Measurements from ENCODE around the gene LDB3. TPM values are rescaled to one million over a fixed set of nuclear protein-coding genes. Genes with fewer than 3 reads are reported as not detected.

Gene LDB3
- total and polyA plus RNA-seq, 2 donors = 7.1 to 8.2 TPM

DNA sequence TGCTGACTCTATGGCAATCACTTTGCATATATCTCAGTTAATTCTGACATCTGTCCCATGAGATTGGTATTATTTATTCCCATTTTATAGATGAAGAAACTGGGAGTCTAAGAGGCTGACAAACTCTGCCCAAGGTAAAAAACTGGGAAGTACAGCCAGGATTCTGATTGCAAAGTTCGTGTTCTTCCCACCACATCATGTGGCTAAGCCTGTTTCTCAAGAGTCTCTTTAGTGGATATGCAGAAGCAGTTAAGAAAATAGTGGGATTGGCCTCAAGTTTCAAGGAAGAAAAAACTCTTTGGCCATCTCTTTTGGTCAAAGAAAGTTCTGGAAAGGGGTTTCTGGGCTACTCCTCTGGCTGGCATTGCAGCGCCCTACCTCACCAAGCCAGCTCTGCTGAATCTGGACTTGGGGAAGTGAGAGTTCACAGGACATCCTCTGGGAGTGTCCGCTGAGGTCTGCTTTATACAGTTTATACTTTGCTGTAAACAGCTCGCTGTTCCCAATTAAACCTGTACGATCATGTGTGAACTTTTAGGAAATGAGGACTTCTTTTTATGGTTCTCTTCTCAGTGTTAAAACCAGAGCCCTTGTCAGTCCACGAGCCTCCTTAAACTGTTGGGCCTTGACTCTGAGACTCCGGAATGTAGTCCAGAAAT, 75.9 kb downstream of the LDB3 start:
- DNase-seq (ENCODE audit: extremely low spot score) = no peak
- Histone ChIP-seq H3K4me1 (ENCODE audit: insufficient read depth) (no peaks in the 10 kb centered on the region), H3K4me3 (ENCODE audit: low read depth, low read length) (no peak overlapping the region), H3K36me3 (ENCODE audit: insufficient read depth) (no peaks in the 10 kb centered on the region), H3K27ac (ENCODE audit: low read depth) (no peak overlapping the region)
- WGBS = 45% methylated on average over 7 of the region's 7 CpGs

DNA sequence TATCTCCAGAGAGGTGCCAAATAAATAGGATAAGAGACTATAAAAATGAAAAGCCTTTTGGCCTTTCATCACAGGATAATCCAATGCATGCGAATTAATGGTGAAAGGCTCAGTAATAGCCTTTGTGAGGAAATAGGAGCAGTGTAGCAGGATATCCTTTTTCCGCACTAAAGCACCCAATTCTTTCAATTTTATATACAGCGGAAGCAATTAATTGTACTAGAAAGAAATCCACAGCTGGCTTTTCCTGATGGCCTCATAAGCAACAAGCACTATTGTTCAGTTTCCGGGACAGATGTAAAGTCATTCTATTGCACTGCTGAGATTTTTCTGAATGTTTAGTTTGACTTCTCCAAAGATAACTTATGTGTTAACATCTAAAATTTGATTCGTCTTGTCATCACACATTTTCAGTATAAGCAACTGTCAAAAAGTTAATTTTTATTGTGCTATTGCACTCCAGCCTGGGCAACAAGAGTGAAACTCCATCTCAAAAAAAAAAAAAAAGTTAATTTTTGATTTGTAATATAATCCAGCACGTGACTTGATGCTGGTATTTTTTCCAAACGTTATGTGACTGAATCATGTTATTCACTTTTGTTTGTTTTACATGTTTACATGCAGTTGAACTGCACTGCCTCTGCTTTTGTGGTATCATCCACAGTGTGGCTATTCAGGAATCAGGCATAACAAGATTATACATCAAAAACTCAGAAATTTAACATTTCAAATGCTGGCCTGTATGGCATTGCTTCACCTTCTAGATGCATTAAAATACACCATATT, 79.7 kb downstream of the LDB3 start:
- Histone ChIP-seq H3K36me3 (ENCODE audit: insufficient read depth) (no peaks in the 10 kb centered on the region), H3K27ac (ENCODE audit: low read depth) (no peak overlapping the region), H3K4me1 (ENCODE audit: insufficient read depth) (no peaks in the 10 kb centered on the region), H3K4me3 (ENCODE audit: low read depth, low read length) (no peak overlapping the region)
- no peak for DNase-seq (ENCODE audit: extremely low spot score)
- WGBS = 41% methylated on average over 7 of the region's 7 CpGs

DNA sequence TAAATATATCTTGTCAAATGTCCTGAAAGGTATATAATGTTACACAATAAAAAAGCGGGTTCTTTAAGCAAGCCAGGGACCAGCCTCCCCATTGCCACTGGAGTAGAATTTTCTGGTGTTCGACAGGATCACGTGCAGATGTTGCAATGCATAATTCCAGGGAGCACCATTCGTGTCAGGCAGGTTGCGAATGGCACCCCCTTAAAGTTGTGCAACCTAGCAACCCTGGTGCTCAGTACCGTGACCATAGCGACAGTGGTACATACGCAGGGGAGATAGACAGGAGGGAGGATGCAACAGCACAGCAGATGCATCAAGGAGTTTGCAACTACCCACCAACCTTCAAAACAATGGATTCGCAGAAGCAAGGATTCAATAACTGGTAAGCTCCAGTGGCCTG, 81.5 kb downstream of the LDB3 start:
- 94% methylated on average over 9 of the region's 9 CpGs for WGBS
- Histone ChIP-seq H3K4me1 (ENCODE audit: insufficient read depth) (no peaks in the 10 kb centered on the region), H3K4me3 (ENCODE audit: low read depth, low read length) (no peak overlapping the region), H3K27ac (ENCODE audit: low read depth) (no peak overlapping the region), H3K36me3 (ENCODE audit: insufficient read depth) (no peaks in the 10 kb centered on the region)
- DNase-seq (ENCODE audit: extremely low spot score) = no peak

DNA sequence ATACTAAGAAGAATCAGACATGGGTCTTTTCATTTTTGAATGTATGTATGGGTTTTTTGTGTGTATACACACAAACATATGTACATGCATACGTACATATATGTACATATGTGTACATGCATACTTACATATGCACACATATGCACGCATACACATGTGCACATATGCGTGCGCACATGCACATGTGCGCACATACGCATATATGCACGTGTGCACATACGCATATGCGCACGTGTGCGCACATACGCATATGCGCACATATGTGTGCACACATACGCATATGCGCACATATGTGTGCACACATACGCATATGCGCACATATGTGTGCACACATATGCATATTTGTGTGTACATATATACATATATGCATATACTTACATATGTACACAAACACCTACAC, 83.2 kb downstream of the LDB3 start:
- DNase-seq (ENCODE audit: extremely low spot score) = no peak
- no peak overlapping the region for H3K4me3 ChIP-seq (ENCODE audit: low read depth, low read length)
- H3K4me1 ChIP-seq (ENCODE audit: insufficient read depth) = no peaks in the 10 kb centered on the region
- 98% methylated on average over 17 of the region's 17 CpGs for WGBS
- H3K27ac ChIP-seq (ENCODE audit: low read depth) = no peak overlapping the region
- no peaks in the 10 kb centered on the region for H3K36me3 ChIP-seq (ENCODE audit: insufficient read depth)

DNA sequence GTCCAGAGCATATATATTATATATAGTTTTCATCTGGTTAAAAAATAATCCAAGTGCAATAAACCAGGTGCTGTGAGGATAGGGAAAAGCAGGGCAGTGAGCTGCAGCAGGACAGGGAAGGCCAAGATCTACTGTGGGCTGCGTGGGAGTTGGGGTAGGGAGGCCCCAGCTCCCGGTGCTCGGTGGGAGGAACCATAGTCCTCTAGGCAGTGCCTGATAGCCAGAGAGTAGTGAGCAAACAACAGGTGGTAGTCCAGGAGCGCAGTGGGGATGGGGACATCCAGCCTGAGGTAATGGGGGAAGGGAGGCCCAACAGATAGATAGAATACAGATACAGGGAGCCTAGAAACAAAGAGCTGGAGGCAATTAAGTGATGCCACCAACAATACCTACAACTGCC, 84.0 kb downstream of the LDB3 start:
- DNase-seq (ENCODE audit: extremely low spot score) = no peak
- Histone ChIP-seq H3K27ac (ENCODE audit: low read depth) (no peak overlapping the region), H3K4me3 (ENCODE audit: low read depth, low read length) (no peak overlapping the region), H3K4me1 (ENCODE audit: insufficient read depth) (no peaks in the 10 kb centered on the region), H3K36me3 (ENCODE audit: insufficient read depth) (no peaks in the 10 kb centered on the region)
- 85% methylated on average over 4 of the region's 4 CpGs for WGBS

DNA sequence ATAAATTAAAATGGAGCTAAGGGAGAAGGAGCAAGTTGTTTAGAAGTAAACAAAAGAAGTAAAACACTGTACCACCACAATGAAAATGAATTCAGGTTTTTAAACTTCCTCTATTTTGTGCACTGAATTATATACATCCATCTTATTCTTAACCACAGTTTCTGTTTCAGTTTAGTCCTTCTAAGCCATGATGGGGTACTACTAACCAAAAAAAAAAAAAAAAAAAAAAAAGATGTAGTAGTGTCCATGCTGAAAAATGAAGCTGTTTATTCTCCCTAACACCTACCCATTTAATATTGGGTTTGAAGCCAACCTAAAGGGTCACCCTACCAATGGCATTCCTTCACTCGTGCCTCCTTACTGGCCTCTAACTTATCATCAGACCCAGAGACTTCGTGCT, 84.7 kb downstream of the LDB3 start:
- H3K36me3 ChIP-seq (ENCODE audit: insufficient read depth) = no peaks in the 10 kb centered on the region
- H3K4me3 ChIP-seq (ENCODE audit: low read depth, low read length) = no peak overlapping the region
- no peak for DNase-seq (ENCODE audit: extremely low spot score)
- H3K4me1 ChIP-seq (ENCODE audit: insufficient read depth) = no peaks in the 10 kb centered on the region
- WGBS = 75% methylated on average over 2 of the region's 2 CpGs
- H3K27ac ChIP-seq (ENCODE audit: low read depth) = no peak overlapping the region

DNA sequence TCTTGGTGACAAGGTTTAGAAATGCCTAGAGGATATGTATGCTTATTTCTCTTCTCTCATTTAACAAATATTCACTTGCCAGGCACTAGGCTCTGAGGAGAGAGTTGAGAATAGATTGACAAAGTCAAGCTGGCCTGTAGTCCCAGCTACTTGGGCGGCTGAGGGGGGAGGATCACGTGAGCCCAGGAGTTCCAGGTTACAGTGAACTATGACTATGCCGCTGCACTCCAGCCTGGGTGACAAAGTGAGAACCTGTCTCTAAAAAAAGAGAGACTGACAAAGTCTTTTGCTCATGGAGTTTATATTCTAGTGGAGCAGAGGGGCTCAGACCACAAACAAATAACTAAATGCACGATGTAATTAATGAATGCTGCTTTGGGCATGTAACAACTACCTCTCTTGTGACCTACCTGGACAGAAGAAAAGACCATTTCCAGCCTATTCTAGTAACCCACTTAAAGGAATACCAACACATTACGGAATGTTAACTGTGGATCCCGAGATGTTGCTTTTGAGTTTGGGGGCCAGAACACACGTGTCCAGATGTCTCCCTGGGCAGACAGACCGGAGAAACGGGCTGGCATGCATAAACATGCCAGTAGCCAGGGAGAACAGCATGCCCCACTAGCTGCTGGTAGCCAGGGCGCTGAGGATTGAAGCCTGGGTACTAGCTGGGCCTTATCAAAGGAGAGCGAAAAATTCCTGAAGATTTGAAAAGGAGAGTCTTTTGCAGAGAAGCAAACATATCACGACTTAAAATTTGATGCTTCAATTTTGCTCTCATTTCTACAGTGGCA, 85.5 kb downstream of the LDB3 start:
- no peak overlapping the region for H3K27ac ChIP-seq (ENCODE audit: low read depth)
- H3K36me3 ChIP-seq (ENCODE audit: insufficient read depth) = no peaks in the 10 kb centered on the region
- no peaks in the 10 kb centered on the region for H3K4me1 ChIP-seq (ENCODE audit: insufficient read depth)
- no peak overlapping the region for H3K4me3 ChIP-seq (ENCODE audit: low read depth, low read length)
- no peak for DNase-seq (ENCODE audit: extremely low spot score)
- 72% methylated on average over 12 of the region's 12 CpGs for WGBS

DNA sequence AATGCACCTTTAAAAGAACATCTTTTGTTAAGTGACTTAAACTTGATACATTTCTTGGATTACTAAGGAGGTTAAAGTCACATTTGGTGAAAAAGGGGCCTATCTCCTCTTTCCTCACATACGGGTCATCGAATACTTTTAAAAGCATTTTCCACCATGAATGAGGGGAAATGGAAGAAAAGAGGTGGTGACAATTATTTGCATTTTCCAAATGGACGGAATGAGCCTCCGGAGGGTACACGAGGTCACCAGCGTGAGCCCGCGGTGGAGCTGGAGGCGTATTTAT, 87.1 kb downstream of the LDB3 start:
- Histone ChIP-seq H3K4me3 (ENCODE audit: low read depth, low read length) (peak overlapping the region; percentile 71), H3K4me1 (ENCODE audit: insufficient read depth) (no peaks in the 10 kb centered on the region), H3K36me3 (ENCODE audit: insufficient read depth) (no peaks in the 10 kb centered on the region), H3K27ac (ENCODE audit: low read depth) (peak overlapping the region; percentile 94)
- no peak for DNase-seq (ENCODE audit: extremely low spot score)
- WGBS = 3% methylated on average over 9 of the region's 9 CpGs

DNA sequence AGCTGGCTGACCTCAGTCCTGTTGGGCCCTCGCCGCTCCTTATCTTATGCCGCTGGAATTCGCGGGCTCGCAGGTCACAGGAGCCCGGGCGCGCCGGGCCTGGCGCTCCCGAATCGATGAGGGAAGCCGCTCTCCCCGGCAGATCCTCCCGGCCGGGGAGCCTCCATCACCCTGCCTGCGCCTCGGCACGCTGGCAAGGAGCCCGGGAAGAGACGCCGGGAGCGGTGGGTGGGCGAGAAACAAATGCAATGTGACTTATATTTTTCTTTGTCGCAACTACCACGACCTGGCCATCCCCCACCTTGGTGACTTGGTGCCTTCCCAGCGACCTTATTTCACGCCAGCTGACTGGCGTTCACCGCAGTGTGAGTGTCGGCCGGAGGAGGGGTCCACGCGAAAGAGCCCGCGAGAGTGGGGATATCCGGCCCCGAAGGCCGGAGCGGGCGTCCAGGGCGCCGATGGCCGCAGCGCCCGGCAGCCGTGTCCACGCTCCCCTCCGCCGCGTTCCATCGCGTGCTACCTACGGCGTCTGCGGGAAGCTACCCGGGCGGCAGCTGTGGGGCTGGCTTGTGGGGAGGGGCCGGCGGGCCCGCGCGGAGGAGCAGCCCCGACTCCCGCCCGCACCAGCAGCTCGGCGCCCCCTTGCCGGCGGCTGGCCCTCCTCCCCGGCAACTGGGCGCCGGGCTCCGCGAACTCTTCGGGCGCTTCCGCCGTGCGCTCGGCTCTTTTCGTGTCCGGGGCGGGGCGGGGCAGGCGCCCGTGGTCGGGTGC, 87.6 kb downstream of the LDB3 start:
- Histone ChIP-seq H3K4me1 (ENCODE audit: insufficient read depth) (no peaks in the 10 kb centered on the region), H3K4me3 (ENCODE audit: low read depth, low read length) (peak overlapping the region; percentile 71), H3K36me3 (ENCODE audit: insufficient read depth) (no peaks in the 10 kb centered on the region), H3K27ac (ENCODE audit: low read depth) (peak overlapping the region; percentile 94)
- under 1% methylated on average over 89 of the region's 89 CpGs for WGBS
- DNase-seq (ENCODE audit: extremely low spot score) = peak; percentile 74

DNA sequence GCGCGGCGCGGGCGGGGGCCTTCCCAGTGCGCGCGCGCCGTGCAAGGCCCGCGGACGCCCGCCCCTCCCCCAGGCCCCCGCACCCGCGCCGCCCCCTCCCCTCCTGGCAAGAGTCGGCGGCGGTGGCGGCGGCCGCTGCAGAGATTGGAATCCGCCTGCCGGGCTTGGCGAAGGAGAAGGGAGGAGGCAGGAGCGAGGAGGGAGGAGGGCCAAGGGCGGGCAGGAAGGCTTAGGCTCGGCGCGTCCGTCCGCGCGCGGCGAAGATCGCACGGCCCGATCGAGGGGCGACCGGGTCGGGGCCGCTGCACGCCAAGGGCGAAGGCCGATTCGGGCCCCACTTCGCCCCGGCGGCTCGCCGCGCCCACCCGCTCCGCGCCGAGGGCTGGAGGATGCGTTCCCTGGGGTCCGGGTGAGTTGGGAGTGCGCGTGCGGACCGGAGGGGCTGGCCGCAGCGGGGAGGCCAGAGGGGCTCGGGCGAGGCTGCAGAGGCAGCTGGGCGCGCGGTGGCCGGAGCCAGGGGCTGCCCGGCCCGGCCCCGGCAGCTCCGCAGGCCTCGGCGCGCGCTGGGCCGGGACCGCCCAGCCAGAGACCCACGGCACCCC, 88.3 kb downstream of the LDB3 start, which contains the start of gene BMPR1A:
BMPR1A (plus strand) TSS at position 109 of the 602 bp plus-strand sequence. CDS start 119,400 bp downstream, outside the sequence.
- peak within 1 kb of the TSS; percentile 71 for H3K4me3 ChIP-seq (ENCODE audit: low read depth, low read length)
- under 1% methylated on average over 85 of the region's 85 CpGs for WGBS
- H3K27ac ChIP-seq (ENCODE audit: low read depth) = peak within 1 kb of the TSS; percentile 94
- DNase-seq (ENCODE audit: extremely low spot score) = no peak
- no peaks in the 10 kb centered on the region for H3K36me3 ChIP-seq (ENCODE audit: insufficient read depth)
- no peaks in the 10 kb centered on the region for H3K4me1 ChIP-seq (ENCODE audit: insufficient read depth)

DNA sequence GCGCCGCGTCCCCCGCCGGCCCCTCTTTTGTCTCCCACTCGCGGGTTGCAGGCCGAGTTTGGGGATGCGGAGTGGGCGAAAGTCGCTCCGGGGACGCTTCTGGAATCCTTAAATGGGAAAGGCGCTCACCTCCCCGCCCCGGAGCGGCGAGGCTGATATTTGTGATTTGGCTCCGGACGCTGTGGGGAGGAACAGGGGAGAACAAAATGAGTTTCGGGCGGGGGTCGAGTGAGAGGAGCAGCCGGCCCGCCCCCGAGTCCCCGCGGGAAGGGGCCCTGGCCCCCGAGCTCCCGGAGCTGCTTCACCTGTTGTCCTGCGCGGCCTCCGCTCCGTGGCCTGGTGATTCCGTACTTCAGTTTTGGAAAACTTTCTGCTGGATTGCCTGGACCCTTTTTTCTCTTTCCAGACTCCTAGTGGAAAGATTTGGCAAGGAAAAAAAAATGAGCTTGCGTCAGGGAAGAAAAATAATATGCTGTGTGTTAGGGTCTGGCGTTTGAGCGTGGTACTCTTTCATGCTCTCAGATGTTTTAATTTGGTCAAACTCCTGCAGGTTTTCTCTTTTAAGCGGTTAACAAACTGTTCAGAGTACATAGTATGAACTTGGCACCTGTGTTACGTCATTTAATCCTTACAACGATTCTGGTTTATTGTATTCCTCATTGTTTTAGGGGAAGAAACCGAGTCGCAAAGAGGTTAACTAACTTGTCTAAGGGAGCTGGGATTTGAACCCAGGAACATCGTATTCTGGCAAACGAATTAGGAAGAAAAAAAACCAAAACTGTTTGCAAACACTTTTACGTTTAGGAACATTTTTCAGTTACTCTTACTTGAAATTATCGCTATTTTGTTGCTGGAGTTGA, 89.0 kb downstream of the LDB3 start:
- Histone ChIP-seq H3K27ac (ENCODE audit: low read depth) (peak overlapping the region; percentile 92), H3K36me3 (ENCODE audit: insufficient read depth) (no peaks in the 10 kb centered on the region), H3K4me1 (ENCODE audit: insufficient read depth) (no peaks in the 10 kb centered on the region), H3K4me3 (ENCODE audit: low read depth, low read length) (peak overlapping the region; percentile 71)
- peak; percentile 56 for DNase-seq (ENCODE audit: extremely low spot score)
- WGBS = 2% methylated on average over 47 of the region's 47 CpGs
